Glomerular visceral epithelial cell (primary cell): Measurements from ENCODE around the gene GLCE.
"Not testable (repeated sequence)": the region's sequence is repeated elsewhere in the genome, so short reads cannot be mapped to it uniquely, and the experiment has no call there.

Experiments used
- DNase-seq: peaks from one replicate; pipeline ENCODE4 v3.0.0-alpha.2; 2016; ENCODE audit errors: extremely low spot score

GLCE gene

GRCh38 chr15:69159805-69160140 lies 662 bp upstream of the GLCE start:
- no peak for DNase-seq

GRCh38 chr15:69161079-69161877 lies 843 bp downstream of the GLCE start:
- DNase-seq: peak; percentile 45

GRCh38 chr15:69161878-69162213 lies 1.4 kb downstream of the GLCE start:
- no peak for DNase-seq

GRCh38 chr15:69163141-69163669 lies 2.8 kb downstream of the GLCE start:
- DNase-seq: no peak

GRCh38 chr15:69164807-69165636 lies 4.6 kb downstream of the GLCE start:
- DNase-seq: no peak

GRCh38 chr15:69165637-69166025 lies 5.2 kb downstream of the GLCE start:
- DNase-seq: no peak

GRCh38 chr15:69167218-69167846 lies 6.9 kb downstream of the GLCE start:
- DNase-seq: no peak

GRCh38 chr15:69168361-69168760 lies 7.9 kb downstream of the GLCE start:
- not testable (repeated sequence) for DNase-seq

GRCh38 chr15:69169540-69169939 lies 9.1 kb downstream of the GLCE start:
- DNase-seq: not testable (repeated sequence)

- DNase-seq: no peak
Observed at GRCh38 chr15:69170597-69170996, 10.2 kb downstream of the GLCE start.

- DNase-seq: no peak
Observed at GRCh38 chr15:69172847-69173246, 12.4 kb downstream of the GLCE start.

GRCh38 chr15:69175536-69175935 lies 15.1 kb downstream of the GLCE start:
- DNase-seq: no peak

- no peak for DNase-seq
Observed at GRCh38 chr15:69181424-69181823, 21.0 kb downstream of the GLCE start.

GRCh38 chr15:69185216-69185615 lies 24.8 kb downstream of the GLCE start:
- no peak for DNase-seq

- no peak for DNase-seq
Observed at GRCh38 chr15:69185706-69186105, 25.3 kb downstream of the GLCE start.

GRCh38 chr15:69189157-69189556 lies 28.7 kb downstream of the GLCE start:
- DNase-seq: no peak

- DNase-seq: no peak
Observed at GRCh38 chr15:69190091-69190490, 29.7 kb downstream of the GLCE start.

- DNase-seq: no peak
Observed at GRCh38 chr15:69190504-69190903, 30.1 kb downstream of the GLCE start.

- peak; percentile 3 for DNase-seq
Observed at GRCh38 chr15:69194025-69194827, 33.8 kb downstream of the GLCE start.

GRCh38 chr15:69194854-69195253 lies 34.4 kb downstream of the GLCE start:
- no peak for DNase-seq

GRCh38 chr15:69200832-69201745 lies 40.7 kb downstream of the GLCE start:
- DNase-seq: no peak
